Esophagus squamous epithelium (tissue), 5 donors: ENCODE data around the gene UBE2QL1. TPM values are rescaled to one million over a fixed set of nuclear protein-coding genes. Genes with fewer than 3 reads are reported as not detected.

Experiments used
- DNase-seq: peaks from one replicate; lab custom pipeline; 2025; lab: John Stamatoyannopoulos, UW
- H3K27ac ChIP-seq, 4 donors: fragments of 200-600 bp; sonication (generic); one replicate each; pipeline ENCODE4 v1.5.1; 2016 to 2019; ENCODE audit warnings: mild to moderate bottlenecking in 1 of 4
- H3K27me3 ChIP-seq, 4 donors: fragments of 200-600 bp; sonication (generic); 1 replicate in 3 of 4; 2 replicates in 1 of 4; pipeline versions ENCODE4 v1.5.1 to v1.6.0; 2017 to 2021; ENCODE audit warnings: antibody characterized with exemption in 1 of 4
- H3K36me3 ChIP-seq, 3 donors: fragments of 200-600 bp; sonication (generic); one replicate each; pipeline ENCODE4 v1.5.1; 2016 to 2019
- H3K4me1 ChIP-seq, 3 donors: fragments of 200-600 bp; sonication (generic); one replicate each; pipeline ENCODE4 v1.5.1; 2017 to 2019
- H3K4me3 ChIP-seq, 4 donors: fragments of 200-600 bp; sonication (generic); 1 replicate in 3 of 4; 2 replicates in 1 of 4; pipeline ENCODE4 v1.5.1; 2016 to 2019; ENCODE audit warnings: mild to moderate bottlenecking in 2 of 4, moderate library complexity in 1 of 4
- H3K9me3 ChIP-seq, 3 donors: fragments of 200-600 bp; sonication (generic); one replicate each; pipeline ENCODE4 v1.5.1; 2016 to 2019
- CTCF ChIP-seq, 6 experiments: fragments of 450-650 bp in 4 of 6; fragments of 200-600 bp in 2 of 6; sonication (generic) in 2 of 6; IDR thresholded peaks; one replicate each; pipeline ENCODE4 v1.5.1; 2016 to 2019; ENCODE audit warnings: antibody characterized with exemption in 6 of 6, mild to moderate bottlenecking in 4 of 6, moderate library complexity in 4 of 6
- POLR2A ChIP-seq, 4 donors: fragments of 450-650 bp; IDR thresholded peaks; one replicate each; pipeline ENCODE4 v1.6.1; 2017; ENCODE audit warnings: antibody characterized with exemption in 4 of 4, mild to moderate bottlenecking in 4 of 4, moderate library complexity in 3 of 4
- WGBS, 2 donors: methylation state at CpG; one replicate each; pipeline ENCODE4 v1.1.5; 2018; 5-methylcytosine and 5-hydroxymethylcytosine counted together
- intact Hi-C: fragments of 100-400 bp; cut with DNase I; formaldehyde crosslinking; loops from one replicate; pipeline ENCODE4 v1.15.0; 2022
- total RNA-seq, 4 donors: library from RNA; depleted of rRNA; stranded (reverse); fragments of >200 nt; gene quantifications; one replicate each; pipeline ENCODE4 v1.1.0, GENCODE V29; 2016
- donor health status: DM: yes; HTN: yes; CAD: no.

UBE2QL1 gene
- total RNA-seq, 4 donors from 2014 or later: 0.27 to 1.5 (median 0.33) TPM

DNA sequence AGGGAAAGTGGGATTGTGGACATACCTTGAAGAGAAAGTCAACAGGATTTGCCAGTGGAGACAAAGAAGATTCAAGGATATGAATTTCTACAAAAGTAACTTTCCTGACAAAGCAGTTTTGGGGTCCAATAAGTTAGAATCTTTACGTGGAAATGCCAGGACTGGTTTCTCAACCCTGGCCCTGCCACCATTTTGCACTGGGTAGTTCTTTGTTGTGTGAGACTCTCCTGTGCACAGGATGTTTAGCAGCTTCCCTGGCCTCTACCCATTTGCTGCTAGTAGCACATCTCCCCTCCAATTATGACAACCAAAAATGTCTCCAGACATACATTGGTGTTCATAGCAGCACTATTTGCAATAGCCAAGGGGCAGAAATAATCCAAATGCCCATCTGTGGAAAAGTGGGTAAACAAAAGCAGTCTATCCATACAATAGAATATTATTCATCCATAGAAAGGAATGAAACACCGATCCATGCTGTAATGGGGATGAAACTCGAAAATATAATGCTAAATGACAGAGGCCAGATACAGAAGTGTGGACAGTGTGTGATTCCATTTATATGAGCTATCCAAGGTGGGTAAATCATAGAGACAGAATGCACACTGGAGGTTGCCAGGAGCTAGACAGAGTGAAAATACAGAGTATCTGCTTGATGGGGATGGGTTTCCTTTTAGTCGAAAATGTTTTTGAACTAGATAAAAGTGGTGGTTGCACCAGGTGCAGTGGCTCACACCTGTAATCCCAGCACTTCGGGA lies 92.8 kb downstream of the UBE2QL1 start:
- Histone ChIP-seq H3K9me3 (no peaks in the 10 kb centered on the region), H3K4me1 (no peaks in the 10 kb centered on the region), H3K36me3 (no peaks in the 10 kb centered on the region), H3K4me3 (no peak overlapping the region), H3K27ac (no peak overlapping the region), H3K27me3 (no peaks in the 10 kb centered on the region)
- no peak for DNase-seq
- WGBS, 2 donors: 69% methylated on average over 5 of the region's 5 CpGs
- TF ChIP-seq POLR2A (IDR thresholded peaks at IDR 0.05): no peak
- no peak for TF ChIP-seq CTCF (IDR thresholded peaks at IDR 0.05)
- intact Hi-C loops: no loop called here

GRCh38 chr5:6542421-6543345 lies 94.0 kb downstream of the UBE2QL1 start:
- no peaks in the 10 kb centered on the region for H3K9me3 ChIP-seq
- no peak for DNase-seq
- intact Hi-C loops: no loop called here
- no peaks in the 10 kb centered on the region for H3K36me3 ChIP-seq
- WGBS, 2 donors: 77 to 84% methylated on average over 8 to 9 of the region's 12 CpGs
- no peak overlapping the region for H3K4me3 ChIP-seq
- no peak overlapping the region for H3K27ac ChIP-seq
- no peaks in the 10 kb centered on the region for H3K4me1 ChIP-seq
- H3K27me3 ChIP-seq: no peaks in the 10 kb centered on the region
- TF ChIP-seq POLR2A (IDR thresholded peaks at IDR 0.05): no peak
- TF ChIP-seq CTCF (IDR thresholded peaks at IDR 0.05): no peak

GRCh38 chr5:6543346-6543730 lies 94.7 kb downstream of the UBE2QL1 start:
- H3K27ac ChIP-seq: no peak overlapping the region
- WGBS, 2 donors: 59% methylated on average over 3 of the region's 6 CpGs
- H3K27me3 ChIP-seq: no peaks in the 10 kb centered on the region
- TF ChIP-seq POLR2A (IDR thresholded peaks at IDR 0.05) (no peak), CTCF (IDR thresholded peaks at IDR 0.05) (no peak)
- H3K9me3 ChIP-seq: no peaks in the 10 kb centered on the region
- DNase-seq: no peak
- no peak overlapping the region for H3K4me3 ChIP-seq
- H3K36me3 ChIP-seq: no peaks in the 10 kb centered on the region
- intact Hi-C loops: no loop called here
- no peaks in the 10 kb centered on the region for H3K4me1 ChIP-seq

DNA sequence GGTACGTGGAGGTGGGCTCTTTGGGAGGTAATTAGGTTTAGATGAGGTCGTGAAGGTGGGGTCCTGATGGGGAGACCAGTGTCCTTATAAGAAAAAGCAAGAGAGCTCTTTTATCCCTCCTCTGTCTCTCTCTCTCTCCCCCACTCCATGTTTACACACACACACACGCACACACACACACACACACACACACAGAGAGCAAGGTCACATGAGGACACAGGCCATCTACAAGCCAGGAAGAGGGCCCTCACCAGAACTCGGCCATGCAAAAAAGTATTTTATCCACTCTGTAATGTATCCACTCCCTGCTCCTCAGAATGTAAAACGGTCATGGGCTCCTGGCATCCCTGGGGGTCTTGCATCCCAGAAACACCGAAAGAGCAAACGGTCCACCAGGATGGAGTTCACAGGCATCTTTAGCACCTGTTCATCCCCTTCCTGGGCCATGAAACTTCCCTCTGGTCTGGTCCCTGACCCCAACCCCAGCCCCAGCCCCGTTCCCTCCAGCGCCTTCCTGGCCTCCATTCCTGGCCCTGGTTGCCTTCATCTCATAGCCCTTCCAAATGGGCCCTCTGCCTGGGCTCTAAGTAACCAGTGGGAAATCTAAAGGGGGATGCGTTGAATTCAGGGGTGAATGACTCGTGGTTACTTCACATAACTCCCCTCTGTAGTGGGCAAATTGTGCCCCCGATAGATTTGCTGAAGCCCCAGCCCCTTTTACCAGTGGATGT lies 95.3 kb downstream of the UBE2QL1 start:
- TF ChIP-seq POLR2A (IDR thresholded peaks at IDR 0.05) (no peak), CTCF (IDR thresholded peaks at IDR 0.05) (no peak)
- H3K27ac ChIP-seq: no peak overlapping the region
- no peak for DNase-seq
- no peaks in the 10 kb centered on the region for H3K36me3 ChIP-seq
- no peaks in the 10 kb centered on the region for H3K27me3 ChIP-seq
- intact Hi-C loops: no loop called here
- WGBS, 2 donors: 72 to 79% methylated on average over 12 of the region's 12 CpGs
- H3K4me1 ChIP-seq: no peaks in the 10 kb centered on the region
- no peaks in the 10 kb centered on the region for H3K9me3 ChIP-seq
- H3K4me3 ChIP-seq: no peak overlapping the region

Other genes with a start within 250 kb of the UBE2QL1 start
- gene MED10, start 70.3 kb upstream of the UBE2QL1 start, total RNA-seq: 10 to 100 TPM; 10.3 to 30.7 (median 20.8) TPM
- gene NSUN2, start 184.2 kb downstream of the UBE2QL1 start, total RNA-seq: 10 to 100 TPM; 37.7 to 65.8 (median 49.0) TPM
- 100 to 1,000 TPM in 1 of 4 donors, 10 to 100 TPM in 3; 34.1 to 126 (median 80.1) TPM for gene SRD5A1, start 184.6 kb downstream of the UBE2QL1 start, total RNA-seq